WTC11 (cell line): Measurements from ENCODE around the gene CAPZB. TPM values are rescaled to one million over a fixed set of nuclear protein-coding genes. Genes with fewer than 3 reads are reported as not detected.

Experiments used
- ATAC-seq: fragments of 200-7000 bp; cut with Tn5 transposase; 2 replicates; pipeline ENCODE4 v1.10.0; 2021; ENCODE audit warnings: mild to moderate bottlenecking, moderate library complexity
- CTCF ChIA-PET: fragments of 300-600 bp; sonication (Branson Sonifier 250); formaldehyde crosslinking; loops from one replicate; lab custom pipeline; 2021; ENCODE audit warnings: antibody characterized with exemption; lab: Charles Lee
- POLR2A ChIA-PET: fragments of 350-600 bp; sonication (Branson Sonifier 250); formaldehyde crosslinking; loops from one replicate; lab custom pipeline; 2021; ENCODE audit warnings: antibody characterized with exemption; lab: Charles Lee
- DNase-seq: peaks from one replicate; pipeline ENCODE4 v3.0.0; 2021; ENCODE audit warnings: low spot score
- H3K27ac Mint-ChIP-seq: 2 replicates; pipeline ENCODE4 v1.8.0; 2021; ENCODE audit warnings: mixed read lengths
- H3K27me3 Mint-ChIP-seq: 2 replicates; pipeline ENCODE4 v1.8.0; 2021; ENCODE audit warnings: low read depth, mild to moderate bottlenecking, moderate library complexity, mixed read lengths
- H3K36me3 Mint-ChIP-seq: 2 replicates; pipeline ENCODE4 v1.8.0; 2021; ENCODE audit warnings: mixed read lengths
- H3K4me1 Mint-ChIP-seq: 2 replicates; pipeline ENCODE4 v1.8.0; 2022; ENCODE audit warnings: mixed read lengths
- H3K4me3 Mint-ChIP-seq: 2 replicates; pipeline ENCODE4 v1.8.0; 2021; ENCODE audit warnings: mild to moderate bottlenecking, moderate library complexity, mixed read lengths
- H3K9me3 Mint-ChIP-seq: 2 replicates; pipeline ENCODE4 v1.8.0; 2021; ENCODE audit warnings: mixed read lengths
- CBFB ChIP-seq: sonication (generic); formaldehyde crosslinking; IDR thresholded peaks from 2 replicates; pipeline ENCODE4 v1.8.1; 2022; ENCODE audit warnings: mild to moderate bottlenecking, low read depth, missing genetic modification reagents
- CREB1 ChIP-seq: sonication (generic); formaldehyde crosslinking; IDR thresholded peaks from 2 replicates; pipeline ENCODE4 v1.8.0; 2023; ENCODE audit warnings: mild to moderate bottlenecking, missing genetic modification reagents
- CREM ChIP-seq: sonication (generic); formaldehyde crosslinking; IDR thresholded peaks from 2 replicates; pipeline ENCODE4 v1.8.1; 2022; ENCODE audit warnings: mild to moderate bottlenecking, missing genetic modification reagents, moderate library complexity
- GTF2I ChIP-seq: fragments of 250-450 bp; sonication (Bioruptor Pico); conservative IDR thresholded peaks from 2 replicates; pipeline ENCODE4 v1.4.0; 2021; ENCODE audit warnings: mild to moderate bottlenecking
- IRF2 ChIP-seq: sonication (generic); formaldehyde crosslinking; IDR thresholded peaks from 2 replicates; pipeline ENCODE4 v1.8.0; 2022; ENCODE audit warnings: low read depth, missing genetic modification reagents, borderline replicate concordance
- NFATC4 ChIP-seq: fragments of 250-450 bp; sonication (Bioruptor Pico); IDR thresholded peaks from 2 replicates; pipeline ENCODE4 v1.9.0; 2021; ENCODE audit warnings: mild to moderate bottlenecking
- SMAD3 ChIP-seq: sonication (generic); formaldehyde crosslinking; IDR thresholded peaks from 2 replicates; pipeline ENCODE4 v1.8.0; 2022; ENCODE audit warnings: missing genetic modification reagents, mild to moderate bottlenecking, borderline replicate concordance
- SP1 ChIP-seq: sonication (generic); formaldehyde crosslinking; conservative IDR thresholded peaks from 2 replicates; pipeline ENCODE4 v1.8.1; 2022; ENCODE audit warnings: missing genetic modification reagents
- ZBTB21 ChIP-seq: sonication (generic); formaldehyde crosslinking; IDR thresholded peaks from 2 replicates; pipeline ENCODE4 v1.8.1; 2023; ENCODE audit warnings: mild to moderate bottlenecking, missing genetic modification reagents, borderline replicate concordance
- ZNF219 ChIP-seq: sonication (generic); formaldehyde crosslinking; IDR thresholded peaks from 2 replicates; pipeline ENCODE4 v1.8.0; 2023; ENCODE audit warnings: missing genetic modification reagents, mild to moderate bottlenecking, borderline replicate concordance
- ZNF263 ChIP-seq: sonication (generic); formaldehyde crosslinking; IDR thresholded peaks from 2 replicates; pipeline ENCODE4 v1.8.1; 2022; ENCODE audit warnings: low read depth, mild to moderate bottlenecking, moderate library complexity, missing genetic modification reagents
- ZNF671 ChIP-seq: fragments of 250-450 bp; sonication (Bioruptor Pico); IDR thresholded peaks from 2 replicates; pipeline ENCODE4 v1.8.0; 2021; ENCODE audit warnings: mild to moderate bottlenecking
- total RNA-seq: library from RNA; stranded (reverse); gene quantifications from 3 replicates; pipeline ENCODE4 v1.2.3, GENCODE V29; 2021
- TF ChIP-seq, protein P1 (sequence below): sonication (generic); formaldehyde crosslinking; IDR thresholded peaks from 2 replicates; pipeline ENCODE4 v1.8.1; 2022; ENCODE audit warnings: mild to moderate bottlenecking, moderate library complexity, missing genetic modification reagents
- TF ChIP-seq, protein P2 (sequence below): fragments of 250-450 bp; sonication (Bioruptor Pico); conservative IDR thresholded peaks from 2 replicates; pipeline ENCODE4 v1.9.0; 2021; ENCODE audit warnings: mild to moderate bottlenecking
- TF ChIP-seq, protein P3 (sequence below): sonication (generic); formaldehyde crosslinking; IDR thresholded peaks from 2 replicates; pipeline ENCODE4 v1.8.1; 2022; ENCODE audit warnings: low read depth, mild to moderate bottlenecking, moderate library complexity, missing genetic modification reagents, borderline replicate concordance
- TF ChIP-seq, protein P4 (sequence below): sonication (generic); formaldehyde crosslinking; IDR thresholded peaks from 2 replicates; pipeline ENCODE4 v1.8.1; 2022; ENCODE audit warnings: missing genetic modification reagents, borderline replicate concordance
- TF ChIP-seq, protein P5 (sequence below): sonication (generic); formaldehyde crosslinking; IDR thresholded peaks from 2 replicates; pipeline ENCODE4 v1.8.0; 2022; ENCODE audit warnings: mild to moderate bottlenecking, missing genetic modification reagents
- TF ChIP-seq, protein P6 (sequence below): sonication (generic); formaldehyde crosslinking; IDR thresholded peaks from 2 replicates; pipeline ENCODE4 v1.8.0; 2023; ENCODE audit warnings: missing genetic modification reagents, mild to moderate bottlenecking, borderline replicate concordance
- TF ChIP-seq, protein P7 (sequence below): fragments of 250-450 bp; sonication (Bioruptor Pico); IDR thresholded peaks from 2 replicates; pipeline ENCODE4 v1.9.0; 2021; ENCODE audit warnings: moderate library complexity, mild to moderate bottlenecking, inconsistent platforms, borderline replicate concordance

Gene CAPZB
- total RNA-seq, 1 experiment from 2014 or later = 348 TPM

DNA sequence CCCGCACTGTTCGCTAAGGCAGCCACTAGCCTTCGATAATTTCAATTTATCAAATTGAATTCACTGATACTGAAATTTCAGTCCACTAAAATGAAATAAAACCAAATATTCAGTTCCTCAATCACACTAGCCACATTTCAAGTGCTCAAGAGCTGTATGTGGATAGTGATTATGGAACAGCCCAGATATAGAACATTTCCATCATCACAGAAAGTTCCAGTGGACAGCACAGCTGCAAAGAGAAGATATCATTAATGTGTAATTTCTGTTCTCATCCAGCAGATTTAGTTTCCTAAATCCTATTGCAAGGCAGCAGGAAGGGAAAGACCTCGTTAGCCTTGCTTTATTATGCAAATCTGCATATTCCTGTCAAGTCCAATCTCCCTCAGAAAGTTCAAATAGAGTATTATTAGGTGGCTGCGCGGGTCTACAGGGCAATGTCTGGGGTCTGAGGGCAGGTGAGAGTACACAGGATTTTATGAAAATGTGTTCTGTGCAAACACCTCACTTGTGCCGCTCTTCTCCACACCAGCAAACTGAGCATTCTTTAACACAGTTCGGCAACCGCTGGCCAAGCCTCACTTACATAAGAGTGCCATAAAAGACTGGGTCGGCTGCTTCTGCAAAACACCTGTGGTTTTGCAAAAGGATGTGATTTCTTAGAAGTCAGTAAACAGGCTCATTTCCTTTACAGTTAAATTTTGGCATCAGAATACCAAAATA is 22.4 kb downstream of the CAPZB start (continued):
- TF ChIP-seq, protein P1, sequence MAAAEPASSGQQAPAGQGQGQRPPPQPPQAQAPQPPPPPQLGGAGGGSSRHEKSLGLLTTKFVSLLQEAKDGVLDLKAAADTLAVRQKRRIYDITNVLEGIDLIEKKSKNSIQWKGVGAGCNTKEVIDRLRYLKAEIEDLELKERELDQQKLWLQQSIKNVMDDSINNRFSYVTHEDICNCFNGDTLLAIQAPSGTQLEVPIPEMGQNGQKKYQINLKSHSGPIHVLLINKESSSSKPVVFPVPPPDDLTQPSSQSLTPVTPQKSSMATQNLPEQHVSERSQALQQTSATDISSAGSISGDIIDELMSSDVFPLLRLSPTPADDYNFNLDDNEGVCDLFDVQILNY (CRISPR knock-in tag) = no peak
- no peak for TF ChIP-seq ZNF671 (CRISPR knock-in tag)
- TF ChIP-seq, protein P2, sequence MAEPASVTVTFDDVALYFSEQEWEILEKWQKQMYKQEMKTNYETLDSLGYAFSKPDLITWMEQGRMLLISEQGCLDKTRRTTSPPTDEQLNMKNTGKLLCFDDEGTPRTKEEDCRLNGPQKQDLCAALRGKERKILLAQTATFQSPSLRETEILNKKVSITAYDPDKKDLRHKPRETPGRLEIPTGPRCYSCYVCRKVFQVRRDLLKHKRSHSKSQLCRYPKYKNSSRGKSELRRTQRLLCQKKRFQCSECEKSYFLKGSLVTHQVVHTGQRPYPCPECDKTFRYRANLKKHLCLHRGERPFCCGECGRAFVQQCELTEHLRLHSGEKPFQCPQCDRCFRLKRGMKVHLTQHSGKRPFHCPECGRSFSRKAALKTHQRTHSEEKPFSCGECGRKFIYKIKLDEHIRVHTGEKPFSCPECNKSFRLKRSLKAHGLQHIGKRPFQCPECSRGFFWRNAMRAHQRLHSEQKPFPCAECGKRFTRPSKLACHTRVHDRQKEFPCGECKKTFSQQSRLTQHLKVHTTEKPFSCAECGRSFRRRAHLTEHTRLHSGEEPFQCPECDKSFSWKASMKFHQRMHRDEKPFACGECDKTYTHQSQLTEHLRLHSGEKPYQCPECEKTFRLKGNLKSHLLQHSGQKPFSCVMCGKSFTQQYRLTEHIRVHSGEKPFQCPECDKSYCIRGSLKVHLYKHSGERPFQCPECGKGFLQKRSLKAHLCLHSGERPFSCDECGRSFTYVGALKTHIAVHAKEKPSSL (CRISPR knock-in tag) = no peak
- TF ChIP-seq, protein P3, sequence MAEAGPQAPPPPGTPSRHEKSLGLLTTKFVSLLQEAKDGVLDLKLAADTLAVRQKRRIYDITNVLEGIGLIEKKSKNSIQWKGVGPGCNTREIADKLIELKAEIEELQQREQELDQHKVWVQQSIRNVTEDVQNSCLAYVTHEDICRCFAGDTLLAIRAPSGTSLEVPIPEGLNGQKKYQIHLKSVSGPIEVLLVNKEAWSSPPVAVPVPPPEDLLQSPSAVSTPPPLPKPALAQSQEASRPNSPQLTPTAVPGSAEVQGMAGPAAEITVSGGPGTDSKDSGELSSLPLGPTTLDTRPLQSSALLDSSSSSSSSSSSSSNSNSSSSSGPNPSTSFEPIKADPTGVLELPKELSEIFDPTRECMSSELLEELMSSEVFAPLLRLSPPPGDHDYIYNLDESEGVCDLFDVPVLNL (CRISPR knock-in tag) = no peak
- TF ChIP-seq, protein P4, sequence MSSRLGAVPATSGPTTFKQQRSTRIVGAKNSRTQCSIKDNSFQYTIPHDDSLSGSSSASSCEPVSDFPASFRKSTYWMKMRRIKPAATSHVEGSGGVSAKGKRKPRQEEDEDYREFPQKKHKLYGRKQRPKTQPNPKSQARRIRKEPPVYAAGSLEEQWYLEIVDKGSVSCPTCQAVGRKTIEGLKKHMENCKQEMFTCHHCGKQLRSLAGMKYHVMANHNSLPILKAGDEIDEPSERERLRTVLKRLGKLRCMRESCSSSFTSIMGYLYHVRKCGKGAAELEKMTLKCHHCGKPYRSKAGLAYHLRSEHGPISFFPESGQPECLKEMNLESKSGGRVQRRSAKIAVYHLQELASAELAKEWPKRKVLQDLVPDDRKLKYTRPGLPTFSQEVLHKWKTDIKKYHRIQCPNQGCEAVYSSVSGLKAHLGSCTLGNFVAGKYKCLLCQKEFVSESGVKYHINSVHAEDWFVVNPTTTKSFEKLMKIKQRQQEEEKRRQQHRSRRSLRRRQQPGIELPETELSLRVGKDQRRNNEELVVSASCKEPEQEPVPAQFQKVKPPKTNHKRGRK (CRISPR knock-in tag) = no peak

DNA sequence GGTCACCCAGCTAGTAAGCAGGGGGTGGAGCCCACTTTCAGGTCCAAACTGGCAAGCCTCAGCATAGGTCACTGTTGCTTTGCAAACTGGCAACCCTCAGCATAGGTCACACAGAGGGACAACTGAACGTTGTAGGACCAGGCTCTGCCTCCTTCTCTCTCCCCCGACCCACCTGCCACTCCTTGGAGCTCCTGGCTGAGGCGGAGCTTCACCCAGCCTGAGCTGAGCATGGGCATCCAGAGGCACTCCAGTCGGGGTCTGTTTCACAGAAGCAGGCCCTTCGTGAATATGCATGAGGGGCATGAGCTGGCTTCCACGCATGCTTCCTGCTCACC is 24.2 kb downstream of the CAPZB start:
- ChIA-PET POLR2A (interaction anchor here (0.7 to 1.5 kb wide), 3 partner anchors 9 to 26 kb away, joined by 3 to 4 read pairs (median 3); no protein-coding TSS in a partner anchor), CTCF (interaction anchor here (1.0 to 2.1 kb wide), 8 partner anchors 21 to 243 kb away, joined by 3 to 13 read pairs (median 5); no protein-coding TSS in a partner anchor)
- Mint-ChIP-seq H3K27ac (0 out of 2 replicates have a peak overlapping the region, but pooled peaks have one; percentile 13), H3K9me3 (peaks cover 3% of the 10 kb centered on the region; the same call in 1 of the 2 replicates), H3K27me3 (no peaks in the 10 kb centered on the region), H3K36me3 (peaks cover 8% of the 10 kb centered on the region), H3K4me3 (no peak overlapping the region), H3K4me1 (peaks cover 80% of the 10 kb centered on the region)
- ATAC-seq = peak; percentile 53
- no peak for TF ChIP-seq ZNF263 (CRISPR knock-in tag)
- TF ChIP-seq, protein P5, sequence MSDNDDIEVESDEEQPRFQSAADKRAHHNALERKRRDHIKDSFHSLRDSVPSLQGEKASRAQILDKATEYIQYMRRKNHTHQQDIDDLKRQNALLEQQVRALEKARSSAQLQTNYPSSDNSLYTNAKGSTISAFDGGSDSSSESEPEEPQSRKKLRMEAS = 0 out of 2 replicates have a peak, but pooled peaks have one; percentile 17
- peak; percentile 42 for DNase-seq

DNA sequence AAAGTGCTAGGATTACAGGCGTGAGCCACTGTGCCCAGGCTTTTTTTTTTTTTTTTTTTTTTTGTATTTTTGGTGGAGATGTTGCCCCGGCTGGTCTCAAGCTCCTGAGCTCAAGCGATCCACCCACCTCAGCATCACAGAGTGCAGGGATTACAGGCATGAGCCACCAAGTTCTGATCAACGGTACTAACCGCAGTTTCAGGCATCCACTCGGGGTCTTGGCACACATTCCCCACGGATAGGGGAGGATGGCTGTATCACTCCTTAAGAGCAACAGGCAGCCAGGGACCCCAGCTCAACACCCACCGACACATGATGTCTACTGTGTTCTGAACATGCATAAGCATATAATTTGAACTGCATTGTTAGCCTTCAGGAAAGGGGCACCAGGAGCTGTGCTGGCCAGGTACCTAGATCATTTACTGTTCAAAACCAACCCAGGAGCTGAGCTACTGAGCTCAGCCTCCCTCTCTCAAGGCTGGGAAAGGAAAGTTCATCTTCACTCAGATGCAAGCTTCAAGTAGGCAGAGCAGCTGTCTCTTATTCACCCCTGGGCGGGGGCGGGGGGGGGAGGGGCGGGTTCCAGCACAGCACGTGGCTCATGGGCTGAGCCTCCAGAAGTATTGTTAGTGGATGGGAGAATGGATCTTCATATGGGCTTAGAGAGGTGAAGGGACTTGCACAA is 24.7 kb downstream of the CAPZB start:
- ChIA-PET POLR2A (interaction anchor here (0.6 to 1.5 kb wide), 4 partner anchors 9 to 775 kb away, joined by 3 to 4 read pairs (median 3); no protein-coding TSS in a partner anchor), CTCF (interaction anchor here (1.0 to 2.1 kb wide), 8 partner anchors 21 to 244 kb away, joined by 3 to 13 read pairs (median 5); no protein-coding TSS in a partner anchor)
- H3K27ac Mint-ChIP-seq = peak overlapping the region; percentile 64
- H3K9me3 Mint-ChIP-seq = peaks cover 3% of the 10 kb centered on the region; the same call in 1 of the 2 replicates
- H3K4me3 Mint-ChIP-seq = 0 out of 2 replicates have a peak overlapping the region, but pooled peaks have one; percentile 15
- peaks cover 8% of the 10 kb centered on the region for H3K36me3 Mint-ChIP-seq
- no peak for ATAC-seq
- no peak for DNase-seq
- no peaks in the 10 kb centered on the region for H3K27me3 Mint-ChIP-seq
- peaks cover 81% of the 10 kb centered on the region for H3K4me1 Mint-ChIP-seq
- TF ChIP-seq IRF2 (CRISPR knock-in tag) (no peak), SMAD3 (no peak), NFATC4 (CRISPR knock-in tag) (no peak), ZBTB21 (CRISPR knock-in tag) (no peak), SP1 (no peak), CREB1 (CRISPR knock-in tag) (no peak), ZNF219 (CRISPR knock-in tag) (no peak), GTF2I (CRISPR knock-in tag) (no peak), CREM (no peak), CBFB (no peak)
- TF ChIP-seq, protein P6, sequence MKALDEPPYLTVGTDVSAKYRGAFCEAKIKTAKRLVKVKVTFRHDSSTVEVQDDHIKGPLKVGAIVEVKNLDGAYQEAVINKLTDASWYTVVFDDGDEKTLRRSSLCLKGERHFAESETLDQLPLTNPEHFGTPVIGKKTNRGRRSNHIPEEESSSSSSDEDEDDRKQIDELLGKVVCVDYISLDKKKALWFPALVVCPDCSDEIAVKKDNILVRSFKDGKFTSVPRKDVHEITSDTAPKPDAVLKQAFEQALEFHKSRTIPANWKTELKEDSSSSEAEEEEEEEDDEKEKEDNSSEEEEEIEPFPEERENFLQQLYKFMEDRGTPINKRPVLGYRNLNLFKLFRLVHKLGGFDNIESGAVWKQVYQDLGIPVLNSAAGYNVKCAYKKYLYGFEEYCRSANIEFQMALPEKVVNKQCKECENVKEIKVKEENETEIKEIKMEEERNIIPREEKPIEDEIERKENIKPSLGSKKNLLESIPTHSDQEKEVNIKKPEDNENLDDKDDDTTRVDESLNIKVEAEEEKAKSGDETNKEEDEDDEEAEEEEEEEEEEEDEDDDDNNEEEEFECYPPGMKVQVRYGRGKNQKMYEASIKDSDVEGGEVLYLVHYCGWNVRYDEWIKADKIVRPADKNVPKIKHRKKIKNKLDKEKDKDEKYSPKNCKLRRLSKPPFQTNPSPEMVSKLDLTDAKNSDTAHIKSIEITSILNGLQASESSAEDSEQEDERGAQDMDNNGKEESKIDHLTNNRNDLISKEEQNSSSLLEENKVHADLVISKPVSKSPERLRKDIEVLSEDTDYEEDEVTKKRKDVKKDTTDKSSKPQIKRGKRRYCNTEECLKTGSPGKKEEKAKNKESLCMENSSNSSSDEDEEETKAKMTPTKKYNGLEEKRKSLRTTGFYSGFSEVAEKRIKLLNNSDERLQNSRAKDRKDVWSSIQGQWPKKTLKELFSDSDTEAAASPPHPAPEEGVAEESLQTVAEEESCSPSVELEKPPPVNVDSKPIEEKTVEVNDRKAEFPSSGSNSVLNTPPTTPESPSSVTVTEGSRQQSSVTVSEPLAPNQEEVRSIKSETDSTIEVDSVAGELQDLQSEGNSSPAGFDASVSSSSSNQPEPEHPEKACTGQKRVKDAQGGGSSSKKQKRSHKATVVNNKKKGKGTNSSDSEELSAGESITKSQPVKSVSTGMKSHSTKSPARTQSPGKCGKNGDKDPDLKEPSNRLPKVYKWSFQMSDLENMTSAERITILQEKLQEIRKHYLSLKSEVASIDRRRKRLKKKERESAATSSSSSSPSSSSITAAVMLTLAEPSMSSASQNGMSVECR (CRISPR knock-in tag) = no peak
- TF ChIP-seq, protein P7, sequence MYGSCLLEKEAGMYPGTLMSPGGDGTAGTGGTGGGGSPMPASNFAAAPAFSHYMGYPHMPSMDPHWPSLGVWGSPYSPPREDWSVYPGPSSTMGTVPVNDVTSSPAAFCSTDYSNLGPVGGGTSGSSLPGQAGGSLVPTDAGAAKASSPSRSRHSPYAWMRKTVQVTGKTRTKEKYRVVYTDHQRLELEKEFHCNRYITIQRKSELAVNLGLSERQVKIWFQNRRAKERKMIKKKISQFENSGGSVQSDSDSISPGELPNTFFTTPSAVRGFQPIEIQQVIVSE (CRISPR knock-in tag) = no peak
